ENCODE data around the gene MMP25. TPM values are rescaled to one million over a fixed set of nuclear protein-coding genes. Genes with fewer than 3 reads are reported as not detected.
A peak's percentile ranks its signal among the peaks of the same experiment; 100 is the strongest.
"Not testable (repeated sequence)": the region's sequence is repeated elsewhere in the genome, so short reads cannot be mapped to it uniquely, and the experiment has no call there.

The MMP25 gene
- total and polyA plus RNA-seq, 10 of the 15 experiments (the other 5 are each of a cell fraction or from before 2014, with no cell fraction given): 0.03 to 0.36 (median 0.13) TPM; not detected in 1

DNA sequence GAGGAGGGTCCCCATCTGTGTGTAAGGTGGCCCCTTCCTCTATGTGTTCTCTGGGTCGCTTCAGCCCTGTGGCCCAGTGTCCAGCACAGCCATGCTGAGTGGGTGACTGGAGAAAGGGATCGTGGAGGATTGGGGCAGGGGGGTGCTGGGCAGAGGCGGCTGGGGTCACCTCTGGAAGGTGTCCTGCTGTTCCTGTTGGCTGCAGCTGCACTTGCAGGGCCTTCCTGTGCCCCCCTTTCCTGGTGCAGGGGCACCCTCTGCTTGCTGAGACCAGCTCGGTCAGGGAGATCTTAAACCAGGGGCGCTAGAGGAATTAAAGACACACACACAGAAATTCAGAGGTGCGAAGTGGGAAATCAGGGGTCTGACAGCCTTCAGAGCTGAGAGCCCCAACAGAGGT, 30.2 kb downstream of the MMP25 start:
- ATAC-seq (peak; percentile 26), FAIRE-seq (no peak), DNase-seq (ENCODE audit: low read depth, low spot score) (no peak)
- SMC1A ChIA-PET (ENCODE audit: uncharacterized antibody, unreplicated experiment): interaction anchor here (1.0 to 6.1 kb wide), 9 partner anchors 9 to 55 kb away, joined by 3 to 52 read pairs (median 4); partner anchors contain the start of gene IL32
- RAD21 ChIA-PET (ENCODE audit: unreplicated experiment): interaction anchor here (1.1 to 3.5 kb wide), 4 partner anchors 10 to 17 kb away, joined by 3 to 14 read pairs (median 6); partner anchors contain the start of gene IL32
- Histone ChIP-seq H3K9me3 (replicated peaks; ENCODE audit: control insufficient read depth, insufficient read depth, low read length) (peaks cover 10% of the 10 kb centered on the region), H3K79me2 (ENCODE audit: control insufficient read depth, insufficient read depth, low read length) (no peaks in the 10 kb centered on the region), H3K4me3 (peak overlapping the region; percentile 28; the same call in 1 of the 2 replicates), H3K36me3 (ENCODE audit: control insufficient read depth in 2 of 2, insufficient read depth in 2 of 2, low read length in 1 of 2) (no peaks in the 10 kb centered on the region), H3K4me1 (ENCODE audit: control insufficient read depth, insufficient read depth, low read length) (peaks cover 45% of the 10 kb centered on the region), H3K27me3 (replicated peaks in 1 of 2; ENCODE audit: control insufficient read depth in 2 of 2, insufficient read depth in 2 of 2, low read length in 1 of 2) (no peaks in the 10 kb centered on the region), H3K27ac (ENCODE audit: control insufficient read depth, insufficient read depth) (peak overlapping the region; percentile 88), H3K4me2 (ENCODE audit: control insufficient read depth, insufficient read depth) (peak overlapping the region; percentile 68), H4K20me1 (ENCODE audit: control insufficient read depth, insufficient read depth) (no peaks in the 10 kb centered on the region), H2AFZ (ENCODE audit: control insufficient read depth, low read depth, low read length) (peak overlapping the region; percentile 30), H3K9ac (ENCODE audit: control insufficient read depth, insufficient read depth, low read length) (peak overlapping the region; percentile 45; the same call in 1 of the 2 replicates)
- BruUV-seq (replicated peaks): TSS peak; percentile 82
- CTCF ChIA-PET: interaction anchor here (0.6 to 6.0 kb wide), 12 partner anchors 11 to 55 kb away, joined by 3 to 42 read pairs (median 10); partner anchors contain the start of gene IL32
- intact Hi-C loops (cut with micrococcal nuclease; ENCODE audit: unreplicated experiment): loop anchor here (2.0 kb wide), 1 partner anchor 24 kb away; no protein-coding TSS in a partner anchor
- in situ Hi-C loops (cut with MboI): no loop called here
- WGBS (ENCODE audit: insufficient coverage, insufficient replicate concordance, low lambda C conversion rate, missing lambda C conversion rate): 32% methylated on average over 6 of the region's 6 CpGs
- TF ChIP-seq NBN (IDR thresholded peaks at IDR 0.05) (0 out of 2 replicates have a peak, but pooled peaks have one; percentile 14), KDM1A (IDR thresholded peaks at IDR 0.05; ENCODE audit: borderline replicate concordance) (no peak)
- TF ChIP-seq, protein P1, sequence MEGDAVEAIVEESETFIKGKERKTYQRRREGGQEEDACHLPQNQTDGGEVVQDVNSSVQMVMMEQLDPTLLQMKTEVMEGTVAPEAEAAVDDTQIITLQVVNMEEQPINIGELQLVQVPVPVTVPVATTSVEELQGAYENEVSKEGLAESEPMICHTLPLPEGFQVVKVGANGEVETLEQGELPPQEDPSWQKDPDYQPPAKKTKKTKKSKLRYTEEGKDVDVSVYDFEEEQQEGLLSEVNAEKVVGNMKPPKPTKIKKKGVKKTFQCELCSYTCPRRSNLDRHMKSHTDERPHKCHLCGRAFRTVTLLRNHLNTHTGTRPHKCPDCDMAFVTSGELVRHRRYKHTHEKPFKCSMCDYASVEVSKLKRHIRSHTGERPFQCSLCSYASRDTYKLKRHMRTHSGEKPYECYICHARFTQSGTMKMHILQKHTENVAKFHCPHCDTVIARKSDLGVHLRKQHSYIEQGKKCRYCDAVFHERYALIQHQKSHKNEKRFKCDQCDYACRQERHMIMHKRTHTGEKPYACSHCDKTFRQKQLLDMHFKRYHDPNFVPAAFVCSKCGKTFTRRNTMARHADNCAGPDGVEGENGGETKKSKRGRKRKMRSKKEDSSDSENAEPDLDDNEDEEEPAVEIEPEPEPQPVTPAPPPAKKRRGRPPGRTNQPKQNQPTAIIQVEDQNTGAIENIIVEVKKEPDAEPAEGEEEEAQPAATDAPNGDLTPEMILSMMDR (IDR thresholded peaks at IDR 0.05 in 2 of 3, conservative IDR thresholded peaks at IDR 0.05 in 1 of 3; ENCODE audit: control insufficient read depth in 2 of 3, extremely low read depth in 1 of 3, insufficient read depth in 1 of 3, low read depth in 3 of 3, low read length in 3 of 3): peak in 1 of 3 experiments; percentile 8; a peak in 1 of 6 replicates
- POLR2A ChIA-PET: interaction anchor here (0.6 to 4.4 kb wide), 6 partner anchors 11 to 60 kb away, joined by 3 to 38 read pairs (median 4); partner anchors contain the start of genes IL32 and ZNF213

DNA sequence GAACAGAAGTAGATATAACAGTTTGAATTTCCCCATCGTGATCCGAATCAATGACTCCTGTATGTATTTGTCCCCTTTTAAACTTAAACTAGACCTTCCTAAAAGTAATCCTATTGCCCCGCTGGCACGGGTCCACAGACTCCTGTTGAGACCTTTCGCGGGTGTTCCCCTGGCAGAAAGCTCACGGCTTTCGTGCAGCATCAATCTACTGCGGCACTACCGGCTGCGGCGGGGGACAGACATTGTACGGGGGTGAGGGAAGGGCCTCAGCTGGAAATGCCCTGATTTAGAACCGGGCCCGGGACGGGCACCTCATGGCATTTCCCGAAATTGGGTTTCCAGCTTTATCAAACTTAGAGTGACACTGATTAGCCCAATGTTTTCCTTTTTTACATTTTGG, 33.7 kb downstream of the MMP25 start:
- no peaks in the 10 kb centered on the region for H3K27me3 ChIP-seq (replicated peaks in 1 of 2; ENCODE audit: control insufficient read depth in 2 of 2, insufficient read depth in 2 of 2, low read length in 1 of 2)
- WGBS (ENCODE audit: insufficient coverage, insufficient replicate concordance, low lambda C conversion rate, missing lambda C conversion rate): 90% methylated on average over 17 of the region's 17 CpGs
- H3K9me3 ChIP-seq (replicated peaks; ENCODE audit: control insufficient read depth, insufficient read depth, low read length): peaks cover 10% of the 10 kb centered on the region
- no peak for TF ChIP-seq ZZZ3 (IDR thresholded peaks at IDR 0.05; ENCODE audit: control insufficient read depth, insufficient read length, low read depth)
- ATAC-seq (no peak), DNase-seq (ENCODE audit: low read depth, low spot score) (no peak), FAIRE-seq (no peak)
- no peak overlapping the region for H3K9ac ChIP-seq (ENCODE audit: control insufficient read depth, insufficient read depth, low read length)
- no TSS peak for BruUV-seq (replicated peaks)
- ChIA-PET RAD21 (ENCODE audit: unreplicated experiment) (no interaction called here), POLR2A (interaction anchor here (0.9 kb wide), 1 partner anchor 45 kb away, joined by 3 read pairs; no protein-coding TSS in a partner anchor), SMC1A (ENCODE audit: uncharacterized antibody, unreplicated experiment) (interaction anchor here (0.8 kb wide), 1 partner anchor 50 kb away, joined by 4 read pairs; no protein-coding TSS in a partner anchor), CTCF (interaction anchor here (0.6 to 1.3 kb wide), 2 partner anchors 13 to 21 kb away, joined by 3 to 5 read pairs; no protein-coding TSS in a partner anchor)
- intact Hi-C loops (cut with micrococcal nuclease; ENCODE audit: unreplicated experiment) (no loop called here), in situ Hi-C loops (cut with MboI) (no loop called here)
- no peaks in the 10 kb centered on the region for H3K36me3 ChIP-seq (ENCODE audit: control insufficient read depth in 2 of 2, insufficient read depth in 2 of 2, low read length in 1 of 2)
- H3K4me2 ChIP-seq (ENCODE audit: control insufficient read depth, insufficient read depth): no peak overlapping the region
- peaks cover 26% of the 10 kb centered on the region for H3K4me1 ChIP-seq (ENCODE audit: control insufficient read depth, insufficient read depth, low read length)
- H3K4me3 ChIP-seq: no peak overlapping the region
- no peak overlapping the region for H2AFZ ChIP-seq (ENCODE audit: control insufficient read depth, low read depth, low read length)
- H4K20me1 ChIP-seq (ENCODE audit: control insufficient read depth, insufficient read depth): no peaks in the 10 kb centered on the region
- H3K79me2 ChIP-seq (ENCODE audit: control insufficient read depth, insufficient read depth, low read length): no peaks in the 10 kb centered on the region
- H3K27ac ChIP-seq (ENCODE audit: control insufficient read depth, insufficient read depth): no peak overlapping the region

DNA sequence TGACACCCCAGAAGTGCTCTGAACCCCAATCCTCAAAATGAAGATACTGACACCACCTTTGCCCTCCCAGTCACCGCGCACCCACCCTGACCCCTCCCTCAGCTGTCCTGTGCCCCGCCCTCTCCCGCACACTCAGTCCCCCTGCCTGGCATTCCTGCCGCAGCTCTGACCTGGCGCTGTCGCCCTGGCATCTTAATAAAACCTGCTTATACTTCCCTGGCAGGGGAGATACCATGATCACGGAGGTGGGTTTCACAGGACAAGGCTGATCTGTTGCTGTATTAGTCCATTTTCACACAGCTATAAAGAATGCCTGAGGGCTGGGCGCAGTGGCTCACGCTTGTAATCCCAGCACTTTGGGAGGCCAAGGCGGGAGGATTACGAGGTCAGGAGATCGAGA, 35.6 kb downstream of the MMP25 start:
- H3K4me2 ChIP-seq (ENCODE audit: control insufficient read depth, insufficient read depth); H3K4me1 ChIP-seq (ENCODE audit: control insufficient read depth, insufficient read depth, low read length); in situ Hi-C loops (cut with MboI); H3K27me3 ChIP-seq (replicated peaks in 1 of 2; ENCODE audit: control insufficient read depth in 2 of 2, insufficient read depth in 2 of 2, low read length in 1 of 2); H3K4me3 ChIP-seq; FAIRE-seq; H3K9me3 ChIP-seq (replicated peaks; ENCODE audit: control insufficient read depth, insufficient read depth, low read length); H2AFZ ChIP-seq (ENCODE audit: control insufficient read depth, low read depth, low read length); intact Hi-C loops (cut with micrococcal nuclease; ENCODE audit: unreplicated experiment); H3K79me2 ChIP-seq (ENCODE audit: control insufficient read depth, insufficient read depth, low read length); ATAC-seq; H4K20me1 ChIP-seq (ENCODE audit: control insufficient read depth, insufficient read depth); DNase-seq (ENCODE audit: low read depth, low spot score); H3K9ac ChIP-seq (ENCODE audit: control insufficient read depth, insufficient read depth, low read length); CTCF ChIA-PET; H3K27ac ChIP-seq (ENCODE audit: control insufficient read depth, insufficient read depth); RAD21 ChIA-PET (ENCODE audit: unreplicated experiment); H3K36me3 ChIP-seq (ENCODE audit: control insufficient read depth in 2 of 2, insufficient read depth in 2 of 2, low read length in 1 of 2); SMC1A ChIA-PET (ENCODE audit: uncharacterized antibody, unreplicated experiment); BruUV-seq (replicated peaks): not testable (repeated sequence)
- 94% methylated on average over 9 of the region's 13 CpGs for WGBS (ENCODE audit: insufficient coverage, insufficient replicate concordance, low lambda C conversion rate, missing lambda C conversion rate)
- POLR2A ChIA-PET: interaction anchor here (0.6 to 0.7 kb wide), 2 partner anchors 20 to 61 kb away, joined by 3 to 4 read pairs; no protein-coding TSS in a partner anchor
